HepG2 (cell line): Measurements from ENCODE around the gene GPC3.

ENCODE experiments used
- CBX1 ChIP-seq: IDR thresholded peaks from one replicate; pipeline ENCODE4 v1.6.1; 2016; ENCODE audit warnings: antibody characterized with exemption, low read depth
- CENPX ChIP-seq: sonication (generic); formaldehyde crosslinking; IDR thresholded peaks from 2 replicates; pipeline ENCODE4 v1.9.0; 2021; ENCODE audit warnings: mild to moderate bottlenecking, missing genetic modification reagents, moderate library complexity
- CTCF ChIP-seq: sonication (generic); formaldehyde crosslinking; IDR thresholded peaks from 2 replicates; pipeline ENCODE4 v1.5.0; 2020; ENCODE audit warnings: mild to moderate bottlenecking, missing genetic modification reagents, moderate library complexity
- KDM1A ChIP-seq: IDR thresholded peaks from 2 replicates; pipeline ENCODE4 v1.6.1; 2016; ENCODE audit warnings: missing compliant biosample characterization
- NFE2L2 ChIP-seq: fragments of 150-350 bp; IDR thresholded peaks from 2 replicates; pipeline ENCODE4 v1.6.1; 2014; ENCODE audit warnings: low read length
- POLR2AphosphoS5 ChIP-seq: IDR thresholded peaks from 2 replicates; pipeline ENCODE4 v1.6.1; 2012; ENCODE audit warnings: low read depth, low read length
- SNAI1 ChIP-seq: sonication (generic); formaldehyde crosslinking; IDR thresholded peaks from 2 replicates; pipeline ENCODE4 v1.5.0; 2020; ENCODE audit warnings: mild to moderate bottlenecking, missing genetic modification reagents, borderline replicate concordance
- ZFP62 ChIP-seq: sonication (generic); formaldehyde crosslinking; IDR thresholded peaks from 2 replicates; pipeline ENCODE4 v1.4.0; 2020; ENCODE audit warnings: missing genetic modification reagents
- ZNF383 ChIP-seq: sonication (generic); formaldehyde crosslinking; IDR thresholded peaks from 2 replicates; pipeline ENCODE4 v1.4.0; 2020; ENCODE audit warnings: missing genetic modification reagents, mild to moderate bottlenecking, borderline replicate concordance

GRCh38 chrX:133909888-133910287 lies 75.5 kb downstream of the GPC3 start:
- no peak for TF ChIP-seq CTCF (CRISPR knock-in tag)
- no peak for TF ChIP-seq KDM1A (CRISPR knock-in tag)
- TF ChIP-seq CBX1, result no peak
- no peak for TF ChIP-seq ZFP62 (CRISPR knock-in tag)
- TF ChIP-seq SNAI1 (CRISPR knock-in tag), result no peak
- TF ChIP-seq ZNF383 (CRISPR knock-in tag), result no peak
- TF ChIP-seq POLR2AphosphoS5, result no peak; the same call in 1 of the 2 replicates
- no peak for TF ChIP-seq NFE2L2
- no peak for TF ChIP-seq CENPX (CRISPR knock-in tag)
